ENCODE measurements around the gene CFAP157.
"Not testable (repeated sequence)": the region's sequence is repeated elsewhere in the genome, so short reads cannot be mapped to it uniquely, and the experiment has no call there.

Gene CFAP157

GRCh38 chr9:127739614-127740330 is 33.0 kb downstream of the CFAP157 start:
- DNase-seq = no peak

- DNase-seq = peak; percentile 30
Measured at GRCh38 chr9:127741831-127742434, 35.1 kb downstream of the CFAP157 start.

GRCh38 chr9:127742435-127743088 is 35.8 kb downstream of the CFAP157 start:
- peak; percentile 39 for DNase-seq

- DNase-seq = no peak
Measured at GRCh38 chr9:127744398-127745110, 37.8 kb downstream of the CFAP157 start.

- DNase-seq = no peak
Measured at GRCh38 chr9:127746959-127747569, 40.3 kb downstream of the CFAP157 start.

- no peak for DNase-seq
Measured at GRCh38 chr9:127749090-127749787, 42.5 kb downstream of the CFAP157 start.

- DNase-seq = no peak
Measured at GRCh38 chr9:127751269-127752054, 44.7 kb downstream of the CFAP157 start.

- no peak for DNase-seq
Measured at GRCh38 chr9:127753148-127753547, 46.4 kb downstream of the CFAP157 start.

GRCh38 chr9:127753622-127754021 is 46.8 kb downstream of the CFAP157 start:
- no peak for DNase-seq

GRCh38 chr9:127754099-127755060 is 47.6 kb downstream of the CFAP157 start:
- DNase-seq = no peak

- no peak for DNase-seq
Measured at GRCh38 chr9:127755061-127756060, 48.6 kb downstream of the CFAP157 start.

GRCh38 chr9:127756233-127756632 is 49.4 kb downstream of the CFAP157 start:
- no peak for DNase-seq

GRCh38 chr9:127756776-127757175 is 50.0 kb downstream of the CFAP157 start:
- DNase-seq = not testable (repeated sequence)

- no peak for DNase-seq
Measured at GRCh38 chr9:127758843-127759242, 52.1 kb downstream of the CFAP157 start.

- no peak for DNase-seq
Measured at GRCh38 chr9:127761061-127761460, 54.3 kb downstream of the CFAP157 start.

GRCh38 chr9:127761491-127761956 is 54.7 kb downstream of the CFAP157 start:
- DNase-seq = no peak

GRCh38 chr9:127762111-127762676 is 55.4 kb downstream of the CFAP157 start:
- no peak for DNase-seq

GRCh38 chr9:127763918-127764384 is 57.2 kb downstream of the CFAP157 start:
- no peak for DNase-seq
